Activated naive CD4-positive, alpha-beta T cell treated with anti-CD3 and anti-CD28 coated beads, Interleukin-2, amount 50 U/mL, for 72 hours (primary cell): ENCODE results near the gene LAMA3. TPM values are rescaled to one million over a fixed set of nuclear protein-coding genes. Genes with fewer than 3 reads are reported as not detected.

Experiments
- ATAC-seq, 2 donors: fragments of 150-1000 bp; cut with Tn5 transposase; 2 replicates each; pipeline ENCODE4 v1.10.0; 2021; ENCODE audit warnings: mild to moderate bottlenecking in 2 of 2, moderate library complexity in 2 of 2
- DNase-seq, 2 donors: peaks; one replicate each; pipeline ENCODE4 v3.0.0; 2021 to 2022; ENCODE audit warnings: low spot score in 2 of 2
- H3K27ac Mint-ChIP-seq, 2 donors: one replicate each; pipeline ENCODE4 v1.8.0; 2022; ENCODE audit warnings: mild to moderate bottlenecking in 2 of 2, mixed read lengths in 2 of 2
- H3K36me3 Mint-ChIP-seq, 2 donors: one replicate each; pipeline ENCODE4 v1.8.0; 2022; ENCODE audit warnings: mixed read lengths in 2 of 2
- H3K9me3 Mint-ChIP-seq, 2 donors: one replicate each; pipeline ENCODE4 v1.8.0; 2022; ENCODE audit warnings: mixed read lengths in 2 of 2
- total RNA-seq, 2 donors: library from RNA; stranded (reverse); gene quantifications; one replicate each; pipeline ENCODE4 v1.2.3, GENCODE V29; 2022

LAMA3 gene
- total RNA-seq, 2 donors from 2014 or later = 0.07 to 0.16 TPM

DNA sequence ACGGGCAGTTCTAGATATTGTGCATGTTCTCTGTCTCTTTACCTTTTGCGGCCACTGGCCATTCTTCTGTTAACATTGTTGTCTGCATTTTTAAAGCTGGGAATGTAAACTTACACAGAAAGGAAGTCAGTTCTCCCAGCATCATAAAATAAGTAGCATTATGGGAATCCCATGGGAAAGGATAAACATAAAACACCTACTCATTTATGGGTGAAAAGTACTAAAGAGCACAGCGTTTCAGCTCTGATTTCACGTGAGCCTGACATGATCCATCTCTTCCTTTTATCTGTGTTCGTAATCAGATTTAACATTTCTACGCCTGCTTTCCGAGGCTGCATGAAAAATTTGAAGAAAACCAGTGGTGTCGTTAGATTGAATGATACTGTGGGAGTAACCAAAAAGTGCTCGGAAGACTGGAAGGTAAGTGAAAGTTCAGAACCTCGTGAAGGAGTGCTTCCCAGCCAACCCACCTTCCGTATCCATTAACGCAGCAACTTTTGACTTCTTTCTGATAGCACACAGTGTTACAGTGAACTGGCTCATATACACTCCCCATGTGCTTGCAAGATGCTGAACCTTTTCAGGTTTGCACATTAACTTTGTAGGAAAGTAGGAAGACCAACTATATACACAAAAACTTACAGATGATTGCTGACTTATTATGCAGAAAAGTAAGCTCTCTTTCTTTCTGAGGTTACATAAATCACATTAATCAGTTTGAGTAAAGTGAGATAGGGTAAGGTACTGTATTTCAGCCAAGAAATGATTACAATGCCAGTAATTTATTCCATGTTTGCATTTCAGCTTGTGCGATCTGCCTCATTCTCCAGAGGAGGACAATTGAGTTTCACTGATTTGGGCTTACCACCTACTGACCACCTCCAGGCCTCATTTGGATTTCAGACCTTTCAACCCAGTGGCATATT, 238.8 kb downstream of the LAMA3 start:
- Mint-ChIP-seq H3K9me3 (no peaks in the 10 kb centered on the region), H3K27ac (no peak overlapping the region), H3K36me3 (no peaks in the 10 kb centered on the region)
- no peak for DNase-seq
- no peak for ATAC-seq

DNA sequence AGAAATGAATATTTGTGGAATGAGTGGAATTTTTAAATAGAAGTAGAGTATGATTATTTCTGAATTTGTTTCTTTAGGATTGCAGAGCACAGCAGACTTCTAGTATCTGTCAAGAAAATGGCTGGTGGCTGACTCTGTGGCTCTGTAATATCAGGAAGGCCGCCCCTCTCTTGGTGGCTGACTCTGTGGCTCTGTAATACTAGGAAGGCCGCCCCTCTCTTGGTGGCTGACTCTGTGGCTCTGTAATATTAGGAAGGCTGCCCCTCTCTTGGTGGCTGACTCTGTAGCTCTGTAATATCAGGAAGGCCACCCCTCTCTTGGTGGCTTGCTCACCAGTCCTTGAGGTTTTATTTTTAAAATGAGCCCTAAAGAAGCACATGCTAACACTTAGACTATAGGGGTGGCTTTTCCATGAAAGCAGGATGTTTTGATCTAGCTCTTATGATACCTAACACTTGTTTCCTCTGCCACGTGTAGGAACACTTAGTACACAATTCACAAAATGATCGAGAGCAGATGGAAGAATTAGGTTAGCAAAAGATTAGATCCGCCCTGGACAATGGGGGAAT, 240.2 kb downstream of the LAMA3 start:
- no peak for DNase-seq
- peak; percentile 24 to 78 for ATAC-seq
- peak overlapping the region in 1 of 2 donors; percentile 25 for H3K27ac Mint-ChIP-seq

GRCh38 chr18:23930002-23930401, 240.7 kb downstream of the LAMA3 start:
- Mint-ChIP-seq H3K27ac (no peak overlapping the region), H3K36me3 (no peaks in the 10 kb centered on the region), H3K9me3 (no peaks in the 10 kb centered on the region)
- ATAC-seq (no peak), DNase-seq (no peak)

More for the DNA sequence above, 240.2 kb downstream of the LAMA3 start:
- H3K9me3 Mint-ChIP-seq = no peaks in the 10 kb centered on the region
- H3K36me3 Mint-ChIP-seq = no peaks in the 10 kb centered on the region

DNA sequence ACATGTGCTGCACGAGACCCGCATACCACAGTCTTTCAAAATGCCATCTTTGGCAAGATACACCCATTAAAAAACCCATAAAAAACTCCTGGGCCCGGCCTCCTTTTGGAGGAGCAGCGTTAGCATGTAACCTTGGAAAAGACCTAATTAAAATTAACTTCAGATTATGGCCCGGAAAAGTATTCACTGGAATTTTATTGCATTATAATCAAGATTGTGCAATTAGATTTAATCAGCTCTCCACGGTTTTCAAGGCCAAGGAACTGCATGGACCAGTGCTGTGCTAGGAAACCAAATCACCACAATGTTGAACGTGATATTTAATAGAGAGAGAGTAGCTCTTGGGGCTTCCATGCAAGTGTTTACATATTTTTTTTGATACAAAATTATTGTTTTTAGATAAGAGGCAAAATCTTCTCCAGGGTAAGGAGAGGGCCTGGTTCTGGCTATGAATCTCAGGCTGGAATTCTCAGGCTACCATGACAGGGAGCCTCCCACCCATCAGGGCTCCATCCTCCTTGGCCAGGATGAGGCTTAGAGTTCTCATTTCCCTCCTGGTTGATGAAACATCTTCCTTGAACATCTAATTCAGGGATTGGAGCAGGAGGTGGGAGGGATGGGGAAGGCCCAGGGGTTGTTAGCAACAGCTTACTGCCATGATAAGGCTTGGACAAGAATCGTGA, 243.3 kb downstream of the LAMA3 start:
- no peaks in the 10 kb centered on the region for H3K36me3 Mint-ChIP-seq
- H3K9me3 Mint-ChIP-seq = peaks cover 0 to 5% of the 10 kb centered on the region in 2 donors
- no peak overlapping the region for H3K27ac Mint-ChIP-seq
- no peak for ATAC-seq
- no peak for DNase-seq

DNA sequence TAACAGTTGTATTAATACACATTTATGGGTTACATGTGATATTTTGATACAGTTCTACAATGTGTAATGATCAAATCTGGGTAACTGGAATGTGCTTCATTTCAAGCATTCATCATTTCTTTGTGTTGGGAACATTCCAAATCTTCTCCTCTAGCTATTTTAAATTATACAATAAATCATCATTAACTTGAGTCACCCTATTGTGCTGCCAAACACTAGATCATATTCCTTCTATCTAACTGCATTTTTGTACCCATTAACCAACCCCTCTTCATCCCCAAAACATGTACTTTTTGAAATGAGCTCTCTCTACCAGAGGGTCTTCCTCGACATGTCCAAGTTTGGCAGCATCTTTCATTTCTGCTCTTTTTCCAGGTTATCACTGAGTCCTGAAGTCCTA, 244.2 kb downstream of the LAMA3 start:
- no peak for ATAC-seq
- H3K36me3 Mint-ChIP-seq = no peaks in the 10 kb centered on the region
- peaks cover 0 to 5% of the 10 kb centered on the region in 2 donors for H3K9me3 Mint-ChIP-seq
- H3K27ac Mint-ChIP-seq = no peak overlapping the region
- DNase-seq = no peak

GRCh38 chr18:23934252-23934651, 245.0 kb downstream of the LAMA3 start:
- ATAC-seq (no peak), DNase-seq (no peak)
- Mint-ChIP-seq H3K27ac (no peak overlapping the region), H3K36me3 (no peaks in the 10 kb centered on the region), H3K9me3 (peaks cover 0 to 5% of the 10 kb centered on the region in 2 donors)

GRCh38 chr18:23934863-23935262, 245.6 kb downstream of the LAMA3 start:
- Mint-ChIP-seq H3K27ac (no peak overlapping the region), H3K36me3 (no peaks in the 10 kb centered on the region), H3K9me3 (peaks cover 0 to 5% of the 10 kb centered on the region in 2 donors)
- ATAC-seq = no peak
- DNase-seq = no peak

DNA sequence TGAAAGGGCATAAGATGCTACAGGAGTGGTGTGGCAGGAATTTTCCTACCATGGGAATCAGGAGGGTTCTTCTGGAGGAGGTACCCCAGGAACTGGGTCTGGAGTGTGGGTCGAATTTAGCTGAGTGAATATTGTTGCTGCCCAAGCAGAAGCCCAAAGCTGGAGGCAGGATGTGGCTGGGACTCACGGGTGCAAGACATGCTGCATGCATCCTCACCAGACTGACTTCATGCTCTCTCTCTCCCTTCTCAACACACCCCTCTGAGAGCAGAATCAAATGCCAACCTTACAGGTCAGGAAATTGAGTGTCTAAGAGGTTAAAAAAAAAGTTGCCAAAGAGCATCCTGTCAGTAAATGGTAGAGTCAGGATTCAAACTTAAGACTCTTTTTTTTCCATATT, 246.6 kb downstream of the LAMA3 start:
- Mint-ChIP-seq H3K9me3 (peaks cover 0 to 5% of the 10 kb centered on the region in 2 donors), H3K36me3 (no peaks in the 10 kb centered on the region), H3K27ac (no peak overlapping the region)
- peak in 1 of 2 donors; percentile 63 for ATAC-seq
- no peak for DNase-seq

DNA sequence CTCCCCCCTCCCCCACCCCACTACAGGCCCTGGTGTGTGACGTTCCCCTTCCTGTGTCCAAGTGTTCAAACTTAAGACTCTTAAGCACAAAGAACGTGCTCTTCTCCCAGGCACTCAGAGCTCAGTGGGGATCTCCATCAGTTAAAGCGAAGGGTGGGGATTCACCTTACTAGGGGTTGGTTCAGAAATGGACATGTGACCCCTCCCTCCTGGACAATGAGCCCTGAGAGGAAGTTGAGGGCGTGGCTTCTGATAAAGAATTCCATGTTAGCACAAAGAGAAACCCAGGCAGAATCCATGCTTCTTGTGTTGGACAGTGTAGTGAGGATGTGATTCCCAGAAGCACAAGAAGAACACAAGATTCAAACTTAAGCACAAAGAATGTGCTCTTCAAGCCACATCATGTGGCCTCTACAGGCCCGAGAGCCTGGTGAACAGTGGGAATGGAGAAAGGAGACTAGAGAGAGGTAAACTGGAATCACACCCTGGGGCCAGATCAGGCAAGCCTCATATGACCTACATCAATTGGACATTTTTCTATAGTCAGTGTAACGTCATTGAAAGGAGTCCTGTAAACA, 247.2 kb downstream of the LAMA3 start:
- ATAC-seq = no peak
- H3K27ac Mint-ChIP-seq = no peak overlapping the region
- no peak for DNase-seq
- H3K9me3 Mint-ChIP-seq = peaks cover 0 to 5% of the 10 kb centered on the region in 2 donors
- H3K36me3 Mint-ChIP-seq = no peaks in the 10 kb centered on the region

GRCh38 chr18:23938043-23938756, 248.9 kb downstream of the LAMA3 start:
- Mint-ChIP-seq H3K36me3 (no peaks in the 10 kb centered on the region), H3K27ac (no peak overlapping the region), H3K9me3 (peaks cover 0 to 5% of the 10 kb centered on the region in 2 donors)
- ATAC-seq = peak; percentile 49 to 66
- no peak for DNase-seq

DNA sequence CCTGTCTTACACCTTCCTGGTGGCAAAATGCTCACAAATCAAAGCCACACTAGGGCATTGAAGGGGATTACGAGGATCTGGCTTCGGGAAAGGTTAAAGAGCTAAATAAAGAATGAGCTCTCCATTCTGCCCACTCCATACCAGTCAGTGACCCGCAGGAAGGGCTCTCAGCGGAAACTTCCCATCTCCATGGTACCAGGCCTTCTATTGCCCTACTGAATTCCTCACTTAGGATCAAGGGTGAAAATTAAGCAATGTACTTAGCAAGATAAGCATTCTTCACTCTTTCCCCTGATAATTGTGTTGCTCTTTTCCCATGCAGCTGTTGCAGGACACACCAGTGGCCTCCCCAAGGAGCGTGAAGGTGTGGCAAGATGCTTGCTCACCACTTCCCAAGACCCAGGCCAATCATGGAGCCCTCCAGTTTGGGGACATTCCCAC, 249.7 kb downstream of the LAMA3 start:
- H3K27ac Mint-ChIP-seq = no peak overlapping the region
- peaks cover 0 to 5% of the 10 kb centered on the region in 2 donors for H3K9me3 Mint-ChIP-seq
- DNase-seq = no peak
- no peaks in the 10 kb centered on the region for H3K36me3 Mint-ChIP-seq
- no peak for ATAC-seq

- ATAC-seq (no peak), DNase-seq (no peak)
- Mint-ChIP-seq H3K36me3 (no peaks in the 10 kb centered on the region), H3K27ac (no peak overlapping the region), H3K9me3 (peaks cover 0 to 5% of the 10 kb centered on the region in 2 donors)
Measured at GRCh38 chr18:23939366-23939765, 250.1 kb downstream of the LAMA3 start.

GRCh38 chr18:23939896-23940295, 250.6 kb downstream of the LAMA3 start:
- Mint-ChIP-seq H3K27ac (no peak overlapping the region), H3K9me3 (peaks cover 0 to 5% of the 10 kb centered on the region in 2 donors), H3K36me3 (no peaks in the 10 kb centered on the region)
- DNase-seq (no peak), ATAC-seq (no peak)

GRCh38 chr18:23941791-23942190, 252.5 kb downstream of the LAMA3 start:
- H3K27ac Mint-ChIP-seq = no peak overlapping the region
- no peak for ATAC-seq
- DNase-seq = no peak
- no peaks in the 10 kb centered on the region for H3K36me3 Mint-ChIP-seq
- peaks cover 0 to under 1% of the 10 kb centered on the region in 2 donors for H3K9me3 Mint-ChIP-seq

DNA sequence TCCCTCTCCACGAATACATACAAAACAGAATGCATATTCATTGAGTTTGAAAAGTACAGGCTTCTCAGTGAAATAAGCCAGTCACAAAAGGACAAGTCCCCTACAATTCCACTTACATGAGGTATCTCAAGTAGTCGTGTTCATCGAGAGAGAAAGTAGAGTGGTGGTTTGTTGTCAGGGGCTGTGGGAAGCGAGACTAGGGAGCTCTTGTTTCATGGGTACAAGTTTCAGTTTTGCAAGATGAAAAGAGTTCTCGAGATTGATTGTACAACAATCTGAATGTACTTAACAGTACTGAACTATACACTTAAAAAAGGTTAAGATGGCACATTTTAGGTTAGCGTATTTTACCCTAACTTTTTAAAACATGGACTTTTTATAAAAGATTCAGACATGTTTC, 253.9 kb downstream of the LAMA3 start:
- ATAC-seq = peak; percentile 91 to 98
- H3K9me3 Mint-ChIP-seq = no peaks in the 10 kb centered on the region
- no peaks in the 10 kb centered on the region for H3K36me3 Mint-ChIP-seq
- H3K27ac Mint-ChIP-seq = peak overlapping the region in 1 of 2 donors; percentile 62
- peak in 1 of 2 donors; percentile 42 for DNase-seq

DNA sequence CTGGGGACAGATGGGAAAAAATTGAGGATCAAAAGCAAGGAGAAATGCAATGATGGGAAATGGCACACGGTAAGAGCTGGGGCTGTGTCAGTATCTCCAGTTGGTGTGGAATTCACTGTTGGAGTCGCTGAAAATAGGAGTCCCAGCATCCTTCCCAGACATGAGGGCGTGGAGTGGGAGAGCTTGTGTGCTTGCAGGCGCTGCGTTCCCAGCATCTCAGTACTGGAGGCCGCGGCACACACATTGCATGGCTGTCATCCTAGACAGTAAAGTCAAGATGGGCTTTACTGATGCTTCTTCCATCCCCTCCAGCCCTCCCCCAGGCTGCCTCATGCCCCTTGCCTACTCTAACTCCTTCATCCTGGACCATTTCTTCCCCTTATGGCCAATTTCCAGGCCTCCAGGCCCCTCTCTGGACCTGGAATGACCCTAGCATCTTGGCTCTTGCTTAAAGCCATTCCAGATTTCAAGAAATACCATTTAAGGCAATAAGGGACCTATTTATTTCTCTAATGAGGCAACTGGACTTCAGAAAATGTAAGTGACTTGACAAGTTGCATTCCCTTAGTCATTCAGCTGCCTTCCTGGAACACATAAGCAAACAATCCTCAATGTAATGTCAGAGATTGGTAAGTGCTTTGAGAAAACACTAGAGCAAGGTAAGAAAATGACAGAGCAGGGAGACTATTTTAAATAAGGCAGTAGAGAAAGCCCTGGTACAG, 254.8 kb downstream of the LAMA3 start:
- Mint-ChIP-seq H3K9me3 (no peaks in the 10 kb centered on the region), H3K36me3 (no peaks in the 10 kb centered on the region), H3K27ac (no peak overlapping the region)
- ATAC-seq (no peak), DNase-seq (no peak)
